Adipocyte (in vitro differentiated cells): ENCODE results near the gene MLH1.
A peak's percentile ranks its signal among the peaks of the same experiment; 100 is the strongest.
"Not testable (repeated sequence)": the region's sequence is repeated elsewhere in the genome, so short reads cannot be mapped to it uniquely, and the experiment has no call there.

Experiments used
- DNase-seq: peaks from one replicate; pipeline ENCODE4 v3.0.0-alpha.2; 2015; ENCODE audit warnings: low read depth
- H3K27me3 ChIP-seq: replicated peaks from 2 replicates; pipeline ENCODE4 v1.7.0; 2013; ENCODE audit warnings: mild to moderate bottlenecking, low read length, moderate library complexity; ENCODE audit not compliant: control insufficient read depth, insufficient read depth
- H3K36me3 ChIP-seq: 2 replicates; pipeline ENCODE4 v1.7.0; 2013; ENCODE audit warnings: low read length, mild to moderate bottlenecking, moderate library complexity; ENCODE audit not compliant: control insufficient read depth, insufficient read depth, severe bottlenecking
- H3K4me1 ChIP-seq: 2 replicates; pipeline ENCODE4 v1.7.0; 2013; ENCODE audit warnings: mild to moderate bottlenecking, low read length, moderate library complexity; ENCODE audit not compliant: control insufficient read depth, insufficient read depth
- H3K4me3 ChIP-seq: 2 replicates; pipeline ENCODE4 v1.7.0; 2013; ENCODE audit warnings: mild to moderate bottlenecking, low read length, moderate library complexity
- H3K9ac ChIP-seq: 2 replicates; pipeline ENCODE4 v1.7.0; 2013; ENCODE audit warnings: mild to moderate bottlenecking, low read length, moderate library complexity
- H3K9me3 ChIP-seq: 2 replicates; pipeline ENCODE4 v1.7.0; 2013; ENCODE audit warnings: mild to moderate bottlenecking, low read length, moderate library complexity; ENCODE audit not compliant: control insufficient read depth

Gene MLH1

DNA sequence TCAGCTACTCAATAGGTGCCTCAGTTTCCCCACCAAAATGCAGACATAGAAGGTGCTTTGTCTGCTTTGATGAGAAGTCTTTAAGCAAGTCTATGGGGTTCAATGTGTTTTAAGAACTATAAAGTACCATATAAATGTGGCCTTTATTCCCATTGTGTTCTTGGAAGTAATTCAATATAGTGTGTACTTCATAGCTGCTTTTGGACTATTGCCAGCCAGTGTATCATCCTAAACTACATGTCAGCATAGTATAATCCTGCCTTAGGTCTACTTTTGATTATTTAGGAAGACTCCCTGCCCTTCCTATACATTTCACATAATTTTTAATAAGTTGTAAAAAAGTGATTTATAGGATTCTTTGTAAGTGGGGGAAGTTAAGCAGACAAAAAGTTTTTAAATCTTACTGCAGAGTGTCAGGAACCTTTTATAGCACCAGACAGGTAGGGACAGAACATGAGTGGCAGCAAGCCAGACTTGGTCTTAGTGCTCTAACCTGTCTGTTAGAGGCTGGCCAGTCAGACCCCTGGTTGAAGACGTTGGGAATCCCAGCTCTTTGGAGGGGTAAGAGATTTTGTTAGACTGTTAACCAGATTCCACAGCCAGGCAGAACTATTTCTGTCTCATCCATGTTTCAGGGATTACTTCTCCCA, 48.4 kb downstream of the MLH1 start:
- H3K27me3 ChIP-seq: no peaks in the 10 kb centered on the region
- peaks cover 51% of the 10 kb centered on the region for H3K36me3 ChIP-seq
- H3K4me3 ChIP-seq: no peak overlapping the region
- no peak overlapping the region for H3K9ac ChIP-seq
- peaks cover 24% of the 10 kb centered on the region for H3K4me1 ChIP-seq
- H3K9me3 ChIP-seq: no peaks in the 10 kb centered on the region
- no peak for DNase-seq

GRCh38 chr3:37042712-37043111, 49.4 kb downstream of the MLH1 start:
- H3K9me3 ChIP-seq, H3K27me3 ChIP-seq, DNase-seq, H3K9ac ChIP-seq, H3K4me3 ChIP-seq: not testable (repeated sequence)
- Histone ChIP-seq H3K4me1 (peaks cover 24% of the 10 kb centered on the region), H3K36me3 (peaks cover 55% of the 10 kb centered on the region)

DNA sequence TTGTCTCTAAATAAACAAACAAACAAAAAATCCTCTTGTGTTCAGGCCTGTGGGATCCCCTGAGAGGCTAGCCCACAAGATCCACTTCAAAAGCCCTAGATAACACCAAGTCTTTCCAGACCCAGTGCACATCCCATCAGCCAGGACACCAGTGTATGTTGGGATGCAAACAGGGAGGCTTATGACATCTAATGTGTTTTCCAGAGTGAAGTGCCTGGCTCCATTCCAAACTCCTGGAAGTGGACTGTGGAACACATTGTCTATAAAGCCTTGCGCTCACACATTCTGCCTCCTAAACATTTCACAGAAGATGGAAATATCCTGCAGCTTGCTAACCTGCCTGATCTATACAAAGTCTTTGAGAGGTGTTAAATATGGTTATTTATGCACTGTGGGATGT, 57.0 kb downstream of the MLH1 start:
- Histone ChIP-seq H3K36me3 (peaks cover 77% of the 10 kb centered on the region), H3K4me1 (peaks cover 43% of the 10 kb centered on the region)
- no peak for DNase-seq

GRCh38 chr3:37052860-37053259, 59.5 kb downstream of the MLH1 start:
- Histone ChIP-seq H3K36me3 (peaks cover 67% of the 10 kb centered on the region), H3K27me3 (no peaks in the 10 kb centered on the region), H3K4me3 (no peak overlapping the region), H3K9ac (no peak overlapping the region), H3K4me1 (peaks cover 60% of the 10 kb centered on the region), H3K9me3 (no peaks in the 10 kb centered on the region)
- DNase-seq: no peak

More for the DNA sequence above, 57.0 kb downstream of the MLH1 start:
- Histone ChIP-seq H3K4me3 (no peak overlapping the region), H3K27me3 (no peaks in the 10 kb centered on the region), H3K9ac (no peak overlapping the region), H3K9me3 (no peaks in the 10 kb centered on the region)

GRCh38 chr3:37053337-37053736, 60.0 kb downstream of the MLH1 start:
- H3K36me3 ChIP-seq: peaks cover 67% of the 10 kb centered on the region
- no peak overlapping the region for H3K4me3 ChIP-seq
- no peak for DNase-seq

DNA sequence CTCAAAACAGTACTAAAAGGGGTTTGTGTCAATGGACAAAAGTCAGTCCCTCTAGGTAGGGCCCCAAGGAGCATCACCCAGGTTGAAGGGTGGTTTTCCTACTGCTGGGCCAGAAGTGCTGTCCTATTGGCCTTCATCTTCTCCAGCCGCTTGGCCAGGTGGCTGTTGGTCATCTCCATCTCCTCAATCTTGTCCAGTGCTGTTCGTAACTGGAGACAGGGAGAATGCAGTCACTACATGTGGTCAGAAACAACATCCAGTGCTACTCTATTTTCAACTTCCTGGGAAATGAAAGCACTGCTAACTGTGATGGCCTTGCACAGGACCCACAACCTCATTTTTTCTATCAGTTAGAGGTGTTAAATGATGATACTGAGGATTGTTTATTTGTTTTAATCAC, 60.4 kb downstream of the MLH1 start:
- H3K27me3 ChIP-seq: no peaks in the 10 kb centered on the region
- peak overlapping the region; percentile 35 for H3K4me3 ChIP-seq
- peaks cover 67% of the 10 kb centered on the region for H3K36me3 ChIP-seq
- H3K9me3 ChIP-seq: no peaks in the 10 kb centered on the region
- H3K4me1 ChIP-seq: peaks cover 60% of the 10 kb centered on the region
- peak overlapping the region; percentile 55 for H3K9ac ChIP-seq
- no peak for DNase-seq

More at GRCh38 chr3:37053337-37053736, 60.0 kb downstream of the MLH1 start:
- peaks cover 60% of the 10 kb centered on the region for H3K4me1 ChIP-seq
- no peak overlapping the region for H3K9ac ChIP-seq
- no peaks in the 10 kb centered on the region for H3K9me3 ChIP-seq
- H3K27me3 ChIP-seq: no peaks in the 10 kb centered on the region

- H3K4me3 ChIP-seq: peak overlapping the region; percentile 35
- peaks cover 56% of the 10 kb centered on the region for H3K4me1 ChIP-seq
- no peaks in the 10 kb centered on the region for H3K27me3 ChIP-seq
- H3K9ac ChIP-seq: peak overlapping the region; percentile 55
- no peaks in the 10 kb centered on the region for H3K9me3 ChIP-seq
- peak; percentile 82 for DNase-seq
- H3K36me3 ChIP-seq: peaks cover 63% of the 10 kb centered on the region
Measured at GRCh38 chr3:37054370-37054769, 61.1 kb downstream of the MLH1 start.

- not testable (repeated sequence) for DNase-seq, H3K9me3 ChIP-seq, H3K27me3 ChIP-seq, H3K4me3 ChIP-seq
- Histone ChIP-seq H3K4me1 (peaks cover 49% of the 10 kb centered on the region), H3K9ac (peak overlapping the region; percentile 19), H3K36me3 (peaks cover 59% of the 10 kb centered on the region)
Measured at GRCh38 chr3:37055077-37055476, 61.8 kb downstream of the MLH1 start.

GRCh38 chr3:37056826-37057225, 63.5 kb downstream of the MLH1 start:
- Histone ChIP-seq H3K4me1 (peaks cover 49% of the 10 kb centered on the region), H3K9me3 (no peaks in the 10 kb centered on the region), H3K36me3 (peaks cover 52% of the 10 kb centered on the region), H3K4me3 (no peak overlapping the region), H3K9ac (no peak overlapping the region), H3K27me3 (no peaks in the 10 kb centered on the region)
- DNase-seq: no peak

GRCh38 chr3:37058117-37058516, 64.8 kb downstream of the MLH1 start:
- Histone ChIP-seq H3K36me3 (peaks cover 54% of the 10 kb centered on the region), H3K4me1 (peaks cover 41% of the 10 kb centered on the region), H3K4me3 (no peak overlapping the region), H3K9ac (no peak overlapping the region), H3K9me3 (no peaks in the 10 kb centered on the region), H3K27me3 (no peaks in the 10 kb centered on the region)
- no peak for DNase-seq

DNA sequence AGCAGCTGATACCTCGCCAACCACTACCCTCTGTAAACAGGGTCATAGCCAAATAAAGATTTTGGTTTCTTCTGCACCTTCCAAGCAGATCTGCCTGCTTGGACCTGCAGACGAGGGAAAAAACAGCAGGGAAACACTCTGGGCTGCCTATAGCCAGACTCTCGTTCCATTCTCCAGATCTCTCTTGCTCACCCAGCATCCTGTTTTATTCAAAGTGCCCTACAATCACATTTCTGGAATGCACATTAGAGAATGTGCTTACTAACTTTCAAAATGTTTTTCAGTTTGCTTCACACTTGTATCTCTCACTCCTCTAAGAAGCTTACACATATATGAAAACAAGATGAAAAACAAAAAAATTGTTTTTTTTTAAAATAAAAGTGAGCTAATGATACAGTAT, 71.4 kb downstream of the MLH1 start:
- H3K4me3 ChIP-seq: no peak overlapping the region
- no peak for DNase-seq
- H3K27me3 ChIP-seq: no peaks in the 10 kb centered on the region
- H3K36me3 ChIP-seq: peaks cover 72% of the 10 kb centered on the region
- no peak overlapping the region for H3K9ac ChIP-seq
- H3K9me3 ChIP-seq: no peaks in the 10 kb centered on the region
- peaks cover 5% of the 10 kb centered on the region for H3K4me1 ChIP-seq

DNA sequence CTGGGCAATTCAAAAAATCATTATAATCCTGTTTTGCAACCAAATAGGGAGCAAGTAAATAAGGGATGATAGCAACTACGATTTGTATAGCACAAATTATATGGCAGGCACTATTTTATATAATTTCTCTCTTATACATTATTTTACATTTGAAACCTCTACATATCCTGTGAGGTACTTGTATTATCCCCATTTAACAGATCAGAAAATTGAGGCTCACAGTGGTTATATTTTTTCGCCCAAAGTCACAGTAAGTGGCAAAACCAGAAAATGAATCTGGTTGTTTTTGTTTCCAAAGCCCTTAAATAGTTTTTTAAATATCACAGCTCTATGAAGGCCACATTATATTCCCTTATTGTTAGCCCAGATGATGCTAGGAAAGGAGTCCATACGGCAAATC, 74.3 kb downstream of the MLH1 start:
- no peak for DNase-seq
- Histone ChIP-seq H3K4me1 (peaks cover 2% of the 10 kb centered on the region), H3K36me3 (peaks cover 65% of the 10 kb centered on the region), H3K4me3 (no peak overlapping the region), H3K9ac (no peak overlapping the region), H3K27me3 (no peaks in the 10 kb centered on the region), H3K9me3 (no peaks in the 10 kb centered on the region)
